ENCODE results near the gene LRRTM2.

LRRTM2 gene

GRCh38 chr5:138883211-138883610 lies 8.1 kb upstream of the LRRTM2 start:
- DNase-seq (ENCODE audit: low read depth in 2 of 2), result no peak

- DNase-seq (ENCODE audit: low read depth in 2 of 2), result no peak
Observed at GRCh38 chr5:138878437-138879235, 3.5 kb upstream of the LRRTM2 start.

GRCh38 chr5:138876811-138877210 lies 1.7 kb upstream of the LRRTM2 start:
- no peak for DNase-seq (ENCODE audit: low read depth in 2 of 2)

- no peak for DNase-seq (ENCODE audit: low read depth in 2 of 2)
Observed at GRCh38 chr5:138875946-138876345, 811 bp upstream of the LRRTM2 start.

GRCh38 chr5:138875552-138875875 lies 379 bp upstream of the LRRTM2 start:
- DNase-seq (ENCODE audit: low read depth in 2 of 2), result no peak

- DNase-seq (ENCODE audit: low read depth in 2 of 2), result no peak
Observed at GRCh38 chr5:138874241-138874640, 894 bp downstream of the LRRTM2 start.

GRCh38 chr5:138873466-138874221 lies 1.5 kb downstream of the LRRTM2 start:
- DNase-seq (ENCODE audit: low read depth in 2 of 2), result no peak

- DNase-seq (ENCODE audit: low read depth in 2 of 2), result no peak
Observed at GRCh38 chr5:138872841-138873465, 2.2 kb downstream of the LRRTM2 start.

- no peak for DNase-seq (ENCODE audit: low read depth in 2 of 2)
Observed at GRCh38 chr5:138870611-138871010, 4.5 kb downstream of the LRRTM2 start.

GRCh38 chr5:138869763-138870500 lies 5.2 kb downstream of the LRRTM2 start:
- no peak for DNase-seq (ENCODE audit: low read depth in 2 of 2)

- no peak for DNase-seq (ENCODE audit: low read depth in 2 of 2)
Observed at GRCh38 chr5:138869038-138869437, 6.1 kb downstream of the LRRTM2 start.

- DNase-seq (ENCODE audit: low read depth in 2 of 2), result no peak
Observed at GRCh38 chr5:138867011-138867410, 8.1 kb downstream of the LRRTM2 start.

- DNase-seq (ENCODE audit: low read depth in 2 of 2), result no peak
Observed at GRCh38 chr5:138853132-138853531, 22.0 kb downstream of the LRRTM2 start.

GRCh38 chr5:138850865-138851435 lies 24.2 kb downstream of the LRRTM2 start:
- DNase-seq (ENCODE audit: low read depth in 2 of 2), result no peak

- no peak for DNase-seq (ENCODE audit: low read depth in 2 of 2)
Observed at GRCh38 chr5:138849882-138850281, 25.3 kb downstream of the LRRTM2 start.

GRCh38 chr5:138849439-138849838 lies 25.7 kb downstream of the LRRTM2 start:
- no peak for DNase-seq (ENCODE audit: low read depth in 2 of 2)

- DNase-seq (ENCODE audit: low read depth in 2 of 2), result no peak
Observed at GRCh38 chr5:138844812-138845513, 30.2 kb downstream of the LRRTM2 start.

- no peak for DNase-seq (ENCODE audit: low read depth in 2 of 2)
Observed at GRCh38 chr5:138844125-138844461, 31.0 kb downstream of the LRRTM2 start.

GRCh38 chr5:138843316-138844124 lies 31.6 kb downstream of the LRRTM2 start:
- no peak for DNase-seq (ENCODE audit: low read depth in 2 of 2)

- no peak for DNase-seq (ENCODE audit: low read depth in 2 of 2)
Observed at GRCh38 chr5:138841531-138841930, 33.6 kb downstream of the LRRTM2 start.

All from stimulated activated CD8-positive, alpha-beta memory T cell treated with anti-CD3 and anti-CD28 coated beads, Interleukin-7, amount 100 ng/mL, for 4 hours (primary cell).